Measurements from ENCODE around the gene SGCG.

Gene SGCG

GRCh38 chr13:23146811-23147625 lies 33.8 kb upstream of the SGCG start:
- Histone ChIP-seq H3K9me2 (replicated peaks; ENCODE audit: low read depth, low read length) (no peaks in the 10 kb centered on the region), H4K20me1 (ENCODE audit: insufficient read depth, low read length, poor library complexity, severe bottlenecking) (no peaks in the 10 kb centered on the region), H3K4me1 (ENCODE audit: insufficient read depth, low read length, poor library complexity, severe bottlenecking) (no peaks in the 10 kb centered on the region), H3K27me3 (ENCODE audit: insufficient read depth, low read length, poor library complexity, severe bottlenecking) (no peaks in the 10 kb centered on the region), H3K4me2 (ENCODE audit: low read depth, low read length, poor library complexity, severe bottlenecking) (no peak overlapping the region), H3K9me3 (ENCODE audit: insufficient read depth, low read depth, low read length) (no peaks in the 10 kb centered on the region), H3K9ac (ENCODE audit: low read depth, low read length, poor library complexity, severe bottlenecking) (no peak overlapping the region), H3F3A (ENCODE audit: low read depth) (no peaks in the 10 kb centered on the region), H3K36me3 (ENCODE audit: insufficient read depth, low read length) (no peaks in the 10 kb centered on the region), H2AFZ (ENCODE audit: low read length) (no peak overlapping the region), H3K79me2 (ENCODE audit: insufficient read depth, low read length) (no peaks in the 10 kb centered on the region), H3K4me3 (ENCODE audit: low read length, poor library complexity, severe bottlenecking) (no peak overlapping the region)
- TF ChIP-seq EZH2phosphoT487 (IDR thresholded peaks at IDR 0.05; ENCODE audit: borderline replicate concordance) (no peak), CTCF (conservative IDR thresholded peaks at IDR 0.05; ENCODE audit: low read length) (no peak)

GRCh38 chr13:23147827-23148226 lies 33.0 kb upstream of the SGCG start:
- no peaks in the 10 kb centered on the region for H3F3A ChIP-seq (ENCODE audit: low read depth)

GRCh38 chr13:23157781-23158180 lies 23.0 kb upstream of the SGCG start:
- Histone ChIP-seq H3F3A (ENCODE audit: low read depth) (no peaks in the 10 kb centered on the region), H3K9ac (ENCODE audit: low read depth, low read length, poor library complexity, severe bottlenecking) (no peak overlapping the region), H3K9me3 (ENCODE audit: insufficient read depth, low read depth, low read length) (no peaks in the 10 kb centered on the region; the same call in 1 of the 2 replicates), H3K4me3 (ENCODE audit: low read length, poor library complexity, severe bottlenecking) (no peak overlapping the region), H3K9me2 (replicated peaks; ENCODE audit: low read depth, low read length) (no peaks in the 10 kb centered on the region), H3K4me2 (ENCODE audit: low read depth, low read length, poor library complexity, severe bottlenecking) (no peak overlapping the region), H3K4me1 (ENCODE audit: insufficient read depth, low read length, poor library complexity, severe bottlenecking) (no peaks in the 10 kb centered on the region), H3K79me2 (ENCODE audit: insufficient read depth, low read length) (no peaks in the 10 kb centered on the region), H3K36me3 (ENCODE audit: insufficient read depth, low read length) (no peaks in the 10 kb centered on the region), H4K20me1 (ENCODE audit: insufficient read depth, low read length, poor library complexity, severe bottlenecking) (no peaks in the 10 kb centered on the region), H3K27me3 (ENCODE audit: insufficient read depth, low read length, poor library complexity, severe bottlenecking) (no peaks in the 10 kb centered on the region), H2AFZ (ENCODE audit: low read length) (no peak overlapping the region)
- TF ChIP-seq CTCF (conservative IDR thresholded peaks at IDR 0.05; ENCODE audit: low read length): no peak
- TF ChIP-seq EZH2phosphoT487 (IDR thresholded peaks at IDR 0.05; ENCODE audit: borderline replicate concordance): no peak

More at GRCh38 chr13:23147827-23148226, 33.0 kb upstream of the SGCG start:
- no peaks in the 10 kb centered on the region for H3K4me1 ChIP-seq (ENCODE audit: insufficient read depth, low read length, poor library complexity, severe bottlenecking)
- no peaks in the 10 kb centered on the region for H3K27me3 ChIP-seq (ENCODE audit: insufficient read depth, low read length, poor library complexity, severe bottlenecking)
- H3K4me3 ChIP-seq (ENCODE audit: low read length, poor library complexity, severe bottlenecking): no peak overlapping the region
- H2AFZ ChIP-seq (ENCODE audit: low read length): no peak overlapping the region
- no peak for TF ChIP-seq EZH2phosphoT487 (IDR thresholded peaks at IDR 0.05; ENCODE audit: borderline replicate concordance)
- no peak for TF ChIP-seq CTCF (conservative IDR thresholded peaks at IDR 0.05; ENCODE audit: low read length)
- no peaks in the 10 kb centered on the region for H3K9me2 ChIP-seq (replicated peaks; ENCODE audit: low read depth, low read length)
- H3K79me2 ChIP-seq (ENCODE audit: insufficient read depth, low read length): no peaks in the 10 kb centered on the region
- H3K9ac ChIP-seq (ENCODE audit: low read depth, low read length, poor library complexity, severe bottlenecking): no peak overlapping the region
- H3K4me2 ChIP-seq (ENCODE audit: low read depth, low read length, poor library complexity, severe bottlenecking): no peak overlapping the region
- H3K9me3 ChIP-seq (ENCODE audit: insufficient read depth, low read depth, low read length): no peaks in the 10 kb centered on the region
- no peaks in the 10 kb centered on the region for H3K36me3 ChIP-seq (ENCODE audit: insufficient read depth, low read length)
- no peaks in the 10 kb centered on the region for H4K20me1 ChIP-seq (ENCODE audit: insufficient read depth, low read length, poor library complexity, severe bottlenecking)

Measured in Loucy (cell line).